ENCODE data around the gene INSRR. TPM values are rescaled to one million over a fixed set of nuclear protein-coding genes. Genes with fewer than 3 reads are reported as not detected.

INSRR gene
- total and polyA plus RNA-seq, 9 of the 15 experiments (the other 6 are each of a cell fraction or from before 2014, with no cell fraction given): 0.03 to 0.18 (median 0.06) TPM; not detected in 3

- no peak for FAIRE-seq
- H3K79me2 ChIP-seq (ENCODE audit: control insufficient read depth, insufficient read depth, low read length): no peaks in the 10 kb centered on the region
- no peak; the same call in 2 of the 3 replicates for ATAC-seq
- intact Hi-C loops (cut with micrococcal nuclease): no loop called here
- H3K9me1 ChIP-seq (ENCODE audit: control insufficient read depth, insufficient read depth, low read length): no peaks in the 10 kb centered on the region
- no peak overlapping the region for H3K4me3 ChIP-seq
- no peak overlapping the region for H3K4me2 ChIP-seq (ENCODE audit: insufficient read depth, low read length)
- no peak overlapping the region for H3K27ac ChIP-seq (ENCODE audit: extremely low read depth, low read depth, low read length)
- peaks cover 7 to 33% of the 10 kb centered on the region in 2 experiments; a peak in 4 of 5 replicates for H3K4me1 ChIP-seq (replicated peaks in 1 of 2; ENCODE audit: control insufficient read depth in 2 of 2, insufficient read depth in 2 of 2, low read length in 2 of 2)
- H3K9ac ChIP-seq (ENCODE audit: insufficient read depth in 1 of 2, low read depth in 2 of 2, low read length in 2 of 2): peak overlapping the region in 1 of 2 experiments; percentile 32; a peak in 1 of 4 replicates
- POLR2A ChIA-PET: interaction anchor here (0.5 to 1.0 kb wide), 3 partner anchors 13 to 167 kb away, joined by 3 to 4 read pairs (median 3); no protein-coding TSS in a partner anchor
- H4K20me1 ChIP-seq (replicated peaks; ENCODE audit: control insufficient read depth, insufficient read depth, low read length): no peaks in the 10 kb centered on the region
- no peaks in the 10 kb centered on the region for H3K9me3 ChIP-seq (replicated peaks; ENCODE audit: control insufficient read depth, insufficient read depth, low read depth, low read length)
- CTCF ChIA-PET (ENCODE audit: low intra/inter-chr PET ratio): no interaction called here
- H3K27me3 ChIP-seq (ENCODE audit: control insufficient read depth in 2 of 2, insufficient read depth in 2 of 2, low read length in 2 of 2): no peaks in the 10 kb centered on the region
- no TSS peak for BruUV-seq (replicated peaks)
- no peak for DNase-seq (ENCODE audit: extremely low read depth in 1 of 4, low spot score in 3 of 4)
- no peak overlapping the region for H2AFZ ChIP-seq (ENCODE audit: low read depth, low read length)
- TF ChIP-seq EZH2 (IDR thresholded peaks at IDR 0.05; ENCODE audit: borderline replicate concordance, low read depth, low read length): no peak
- TF ChIP-seq TCFL5 (CRISPR knock-in tag; conservative IDR thresholded peaks at IDR 0.05): no peak
- no peak for TF ChIP-seq PHTF2 (CRISPR knock-in tag; IDR thresholded peaks at IDR 0.05)
- TF ChIP-seq, protein P1, sequence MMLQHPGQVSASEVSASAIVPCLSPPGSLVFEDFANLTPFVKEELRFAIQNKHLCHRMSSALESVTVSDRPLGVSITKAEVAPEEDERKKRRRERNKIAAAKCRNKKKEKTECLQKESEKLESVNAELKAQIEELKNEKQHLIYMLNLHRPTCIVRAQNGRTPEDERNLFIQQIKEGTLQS (IDR thresholded peaks at IDR 0.05): peak; percentile 39; the same call in 1 of the 2 replicates
- TF ChIP-seq, protein P1 (CRISPR knock-in tag; conservative IDR thresholded peaks at IDR 0.05): no peak
- no peak for TF ChIP-seq FOSL1 (tag; conservative IDR thresholded peaks at IDR 0.05)
- TF ChIP-seq IRF9 (tag; IDR thresholded peaks at IDR 0.05): no peak
- no peak for TF ChIP-seq CCAR2 (IDR thresholded peaks at IDR 0.05; ENCODE audit: low read depth, low read length)
- no peaks in the 10 kb centered on the region; the same call in 1 of the 3 replicates for H3K36me3 ChIP-seq (ENCODE audit: control insufficient read depth, insufficient read depth, low read length)
- in situ Hi-C loops (cut with MboI): no loop called here
- 49% methylated on average over 5 of the region's 5 CpGs for WGBS (ENCODE audit: insufficient coverage, low coverage, missing lambda C conversion rate)
These were observed 18.7 kb upstream of the INSRR start for GRCh38 chr1:156877433-156878170.

Measured in K562 (cell line).